ENCODE results near the gene ARHGEF11.

Gene ARHGEF11

GRCh38 chr1:156947818-156948525, 97.6 kb downstream of the ARHGEF11 start:
- H3K27ac ChIP-seq = no peak overlapping the region
- no peak for TF ChIP-seq ZFX (IDR thresholded peaks at IDR 0.05)
- TF ChIP-seq CTCF (conservative IDR thresholded peaks at IDR 0.05) = no peak

DNA sequence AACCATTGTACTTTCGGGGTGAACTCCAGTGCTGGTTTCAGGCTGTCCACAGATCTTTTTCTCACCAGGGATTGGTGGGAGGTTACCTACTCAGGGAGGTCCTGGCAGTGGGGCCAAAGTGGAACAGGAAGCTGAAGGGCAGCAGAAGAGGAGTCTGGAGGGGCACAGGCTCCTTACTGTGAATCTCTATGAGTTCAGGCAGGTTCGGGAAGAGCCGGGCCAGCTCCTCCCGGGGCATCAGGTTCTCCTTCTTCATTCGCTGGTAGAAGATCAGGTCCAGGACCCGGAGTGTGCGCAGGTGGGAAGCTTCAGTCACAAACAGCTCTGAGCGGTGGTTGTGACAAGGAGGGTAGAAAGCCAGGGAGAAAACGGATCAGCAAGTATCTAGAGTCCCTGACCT, 98.4 kb downstream of the ARHGEF11 start:
- no peak overlapping the region for H3K27ac ChIP-seq
- no peak for TF ChIP-seq CTCF (conservative IDR thresholded peaks at IDR 0.05)
- no peak for TF ChIP-seq ZFX (IDR thresholded peaks at IDR 0.05)

DNA sequence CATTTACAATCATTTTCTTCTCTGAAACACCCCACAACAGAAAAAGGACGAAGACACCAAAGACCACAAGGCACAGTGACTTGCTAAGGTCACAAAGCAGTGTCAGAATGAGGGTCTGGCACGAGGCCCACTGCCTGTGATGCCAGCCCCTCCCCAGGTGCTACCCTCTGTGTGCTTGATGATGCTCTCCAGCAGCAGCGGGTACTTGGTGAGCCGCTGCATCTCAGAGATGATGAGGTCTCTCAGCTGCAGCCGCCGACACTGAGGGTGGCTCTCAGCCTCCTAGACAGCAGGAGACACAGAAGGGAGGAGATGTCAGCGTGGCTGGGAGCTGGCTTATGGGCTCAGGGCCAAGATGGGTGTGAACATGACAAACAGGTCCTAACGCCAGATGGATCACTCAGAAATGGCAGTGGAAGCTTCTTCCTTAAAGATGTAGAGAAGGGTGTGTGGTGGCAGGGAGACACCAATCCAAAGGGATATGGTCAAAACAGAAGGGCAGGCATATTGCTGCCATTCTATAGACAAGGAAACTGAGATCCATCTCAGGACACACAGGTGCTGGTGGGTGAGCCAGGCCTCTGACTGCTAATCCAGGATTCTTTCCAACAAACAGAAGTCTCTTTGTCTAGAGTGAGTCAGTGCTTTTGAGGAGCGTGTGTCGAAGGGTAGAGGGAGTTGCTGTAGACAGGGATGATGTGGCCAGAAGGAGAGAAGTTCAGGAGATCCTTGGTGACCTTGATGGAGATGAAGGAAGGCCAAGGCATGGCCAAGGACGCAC, 99.5 kb downstream of the ARHGEF11 start:
- no peak for TF ChIP-seq CTCF (conservative IDR thresholded peaks at IDR 0.05)
- no peak for TF ChIP-seq ZFX (IDR thresholded peaks at IDR 0.05)
- H3K27ac ChIP-seq = no peak overlapping the region

GRCh38 chr1:156944848-156945247, 100.7 kb downstream of the ARHGEF11 start:
- H3K27ac ChIP-seq = no peak overlapping the region
- TF ChIP-seq ZFX (IDR thresholded peaks at IDR 0.05) = no peak
- TF ChIP-seq CTCF (conservative IDR thresholded peaks at IDR 0.05) = no peak

DNA sequence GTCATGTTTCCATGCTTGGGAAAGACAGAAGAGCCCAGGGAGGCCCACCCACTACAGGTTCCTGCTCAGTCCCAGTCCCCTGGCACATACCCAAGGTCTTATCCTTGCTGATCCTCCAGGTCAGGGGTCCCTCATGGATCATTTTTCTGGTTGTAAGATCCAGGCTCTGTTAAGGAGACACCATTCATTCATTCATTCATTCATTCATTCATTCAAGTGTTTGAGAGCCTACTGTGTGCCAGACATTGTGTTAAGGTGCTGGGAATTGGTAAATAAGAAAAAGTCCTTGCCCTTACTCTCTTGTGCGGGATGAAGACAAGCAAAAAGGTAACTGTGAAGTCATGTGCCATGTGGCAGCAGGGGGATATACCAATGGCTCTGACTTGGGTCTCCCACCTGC, 101.3 kb downstream of the ARHGEF11 start:
- no peak overlapping the region for H3K27ac ChIP-seq
- TF ChIP-seq CTCF (conservative IDR thresholded peaks at IDR 0.05) (no peak), ZFX (IDR thresholded peaks at IDR 0.05) (no peak)

- H3K27ac ChIP-seq = no peak overlapping the region
- TF ChIP-seq CTCF (conservative IDR thresholded peaks at IDR 0.05) = no peak
- no peak for TF ChIP-seq ZFX (IDR thresholded peaks at IDR 0.05)
Observed at GRCh38 chr1:156943756-156944155, 101.8 kb downstream of the ARHGEF11 start.

- no peak overlapping the region for H3K27ac ChIP-seq
- TF ChIP-seq CTCF (conservative IDR thresholded peaks at IDR 0.05) (no peak), ZFX (IDR thresholded peaks at IDR 0.05) (no peak)
Observed at GRCh38 chr1:156942576-156942975, 103.0 kb downstream of the ARHGEF11 start.
